GM12873 (cell line): Measurements from ENCODE around the gene FLNB.

Experiments
- CTCF ChIP-seq: IDR thresholded peaks from 2 replicates; pipeline ENCODE4 v1.5.1; 2012; ENCODE audit warnings: low read depth, mild to moderate bottlenecking, moderate library complexity, low read length, control low read depth; ENCODE audit not compliant: insufficient read depth; ENCODE audit errors: missing control alignments

The FLNB gene

GRCh38 chr3:58176827-58177489 lies 168.7 kb downstream of the FLNB start:
- no peak for TF ChIP-seq CTCF

GRCh38 chr3:58177747-58178527 lies 169.7 kb downstream of the FLNB start:
- peak; percentile 93 for TF ChIP-seq CTCF

GRCh38 chr3:58178528-58179234 lies 170.5 kb downstream of the FLNB start:
- TF ChIP-seq CTCF, result no peak

GRCh38 chr3:58179235-58180098 lies 171.2 kb downstream of the FLNB start:
- TF ChIP-seq CTCF, result no peak

GRCh38 chr3:58180099-58180880 lies 172.1 kb downstream of the FLNB start:
- no peak for TF ChIP-seq CTCF

GRCh38 chr3:58180940-58181587 lies 172.8 kb downstream of the FLNB start:
- no peak for TF ChIP-seq CTCF
